Measurements from ENCODE around the gene CDK13.
A peak's percentile ranks its signal among the peaks of the same experiment; 100 is the strongest.

GRCh38 chr7:40058636-40059035, 108.6 kb downstream of the CDK13 start:
- no peak for TF ChIP-seq EP300 (IDR thresholded peaks at IDR 0.05)
- TF ChIP-seq, protein P1, sequence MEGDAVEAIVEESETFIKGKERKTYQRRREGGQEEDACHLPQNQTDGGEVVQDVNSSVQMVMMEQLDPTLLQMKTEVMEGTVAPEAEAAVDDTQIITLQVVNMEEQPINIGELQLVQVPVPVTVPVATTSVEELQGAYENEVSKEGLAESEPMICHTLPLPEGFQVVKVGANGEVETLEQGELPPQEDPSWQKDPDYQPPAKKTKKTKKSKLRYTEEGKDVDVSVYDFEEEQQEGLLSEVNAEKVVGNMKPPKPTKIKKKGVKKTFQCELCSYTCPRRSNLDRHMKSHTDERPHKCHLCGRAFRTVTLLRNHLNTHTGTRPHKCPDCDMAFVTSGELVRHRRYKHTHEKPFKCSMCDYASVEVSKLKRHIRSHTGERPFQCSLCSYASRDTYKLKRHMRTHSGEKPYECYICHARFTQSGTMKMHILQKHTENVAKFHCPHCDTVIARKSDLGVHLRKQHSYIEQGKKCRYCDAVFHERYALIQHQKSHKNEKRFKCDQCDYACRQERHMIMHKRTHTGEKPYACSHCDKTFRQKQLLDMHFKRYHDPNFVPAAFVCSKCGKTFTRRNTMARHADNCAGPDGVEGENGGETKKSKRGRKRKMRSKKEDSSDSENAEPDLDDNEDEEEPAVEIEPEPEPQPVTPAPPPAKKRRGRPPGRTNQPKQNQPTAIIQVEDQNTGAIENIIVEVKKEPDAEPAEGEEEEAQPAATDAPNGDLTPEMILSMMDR (IDR thresholded peaks at IDR 0.05): no peak
- TF ChIP-seq, protein P2, sequence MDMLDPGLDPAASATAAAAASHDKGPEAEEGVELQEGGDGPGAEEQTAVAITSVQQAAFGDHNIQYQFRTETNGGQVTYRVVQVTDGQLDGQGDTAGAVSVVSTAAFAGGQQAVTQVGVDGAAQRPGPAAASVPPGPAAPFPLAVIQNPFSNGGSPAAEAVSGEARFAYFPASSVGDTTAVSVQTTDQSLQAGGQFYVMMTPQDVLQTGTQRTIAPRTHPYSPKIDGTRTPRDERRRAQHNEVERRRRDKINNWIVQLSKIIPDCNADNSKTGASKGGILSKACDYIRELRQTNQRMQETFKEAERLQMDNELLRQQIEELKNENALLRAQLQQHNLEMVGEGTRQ (IDR thresholded peaks at IDR 0.05): no peak
- TF ChIP-seq MYC (IDR thresholded peaks at IDR 0.05; ENCODE audit: borderline replicate concordance, low read length): no peak
- TF ChIP-seq RFX5 (IDR thresholded peaks at IDR 0.05): no peak
- TF ChIP-seq CHD2 (IDR thresholded peaks at IDR 0.05; ENCODE audit: low read length, partially characterized antibody): no peak
- no peak for TF ChIP-seq JUN (IDR thresholded peaks at IDR 0.05)
- 0 out of 2 replicates have a peak, but pooled peaks have one; percentile 39 for TF ChIP-seq NFE2L2 (conservative IDR thresholded peaks at IDR 0.05; ENCODE audit: low read length)
- no peak for TF ChIP-seq POLR2A (IDR thresholded peaks at IDR 0.05; ENCODE audit: low read length)
- peak; percentile 75 for TF ChIP-seq MAFK (IDR thresholded peaks at IDR 0.05; ENCODE audit: partially characterized antibody)
- TF ChIP-seq RCOR1 (IDR thresholded peaks at IDR 0.05; ENCODE audit: low read depth, low read length): no peak
- TF ChIP-seq, protein P3, sequence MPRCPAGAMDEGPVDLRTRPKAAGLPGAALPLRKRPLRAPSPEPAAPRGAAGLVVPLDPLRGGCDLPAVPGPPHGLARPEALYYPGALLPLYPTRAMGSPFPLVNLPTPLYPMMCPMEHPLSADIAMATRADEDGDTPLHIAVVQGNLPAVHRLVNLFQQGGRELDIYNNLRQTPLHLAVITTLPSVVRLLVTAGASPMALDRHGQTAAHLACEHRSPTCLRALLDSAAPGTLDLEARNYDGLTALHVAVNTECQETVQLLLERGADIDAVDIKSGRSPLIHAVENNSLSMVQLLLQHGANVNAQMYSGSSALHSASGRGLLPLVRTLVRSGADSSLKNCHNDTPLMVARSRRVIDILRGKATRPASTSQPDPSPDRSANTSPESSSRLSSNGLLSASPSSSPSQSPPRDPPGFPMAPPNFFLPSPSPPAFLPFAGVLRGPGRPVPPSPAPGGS (IDR thresholded peaks at IDR 0.05): no peak

All from A549 (cell line).